Middle frontal gyrus (tissue), 1 donor: ENCODE data around the gene AMER2.

Experiments used
- DNase-seq: peaks from one replicate; pipeline ENCODE4 v3.0.0-alpha.2; 2015; ENCODE audit warnings: low spot score; ENCODE audit errors: extremely low spot score

Gene AMER2

GRCh38 chr13:25153736-25154135, 18.4 kb downstream of the AMER2 start:
- no peak for DNase-seq

GRCh38 chr13:25151626-25152195, 20.4 kb downstream of the AMER2 start:
- no peak for DNase-seq

GRCh38 chr13:25149711-25150110, 22.4 kb downstream of the AMER2 start:
- DNase-seq = no peak

- DNase-seq = no peak
Observed at GRCh38 chr13:25148402-25148771, 23.7 kb downstream of the AMER2 start.

- no peak for DNase-seq
Observed at GRCh38 chr13:25147638-25148401, 24.3 kb downstream of the AMER2 start.

- DNase-seq = no peak
Observed at GRCh38 chr13:25143706-25144105, 28.4 kb downstream of the AMER2 start.

GRCh38 chr13:25141042-25141441, 31.0 kb downstream of the AMER2 start:
- DNase-seq = no peak

GRCh38 chr13:25137788-25138115, 34.3 kb downstream of the AMER2 start:
- DNase-seq = no peak

- DNase-seq = peak; percentile 50
Observed at GRCh38 chr13:25136880-25137787, 35.0 kb downstream of the AMER2 start.

- DNase-seq = no peak
Observed at GRCh38 chr13:25135896-25136295, 36.2 kb downstream of the AMER2 start.

GRCh38 chr13:25132751-25133390, 39.2 kb downstream of the AMER2 start:
- DNase-seq = no peak

GRCh38 chr13:25131881-25132420, 40.1 kb downstream of the AMER2 start:
- DNase-seq = no peak

- no peak for DNase-seq
Observed at GRCh38 chr13:25130944-25131343, 41.1 kb downstream of the AMER2 start.

- no peak for DNase-seq
Observed at GRCh38 chr13:25118378-25118905, 53.6 kb downstream of the AMER2 start.

- DNase-seq = no peak
Observed at GRCh38 chr13:25117312-25117711, 54.8 kb downstream of the AMER2 start.

GRCh38 chr13:25116044-25116443, 56.0 kb downstream of the AMER2 start:
- no peak for DNase-seq

- peak; percentile 70 for DNase-seq
Observed at GRCh38 chr13:25114220-25114619, 57.9 kb downstream of the AMER2 start.

GRCh38 chr13:25112695-25113255, 59.3 kb downstream of the AMER2 start:
- no peak for DNase-seq
